GM18868 (cell line): ENCODE measurements around the gene TRIM47.

Experiments
- ATAC-seq: cut with Tn5 transposase; IDR thresholded peaks from one replicate; pipeline ENCODE4 v1.9.1; 2021; ENCODE audit warnings: mild to moderate bottlenecking, moderate library complexity; ENCODE audit not compliant: unreplicated experiment

Gene TRIM47

GRCh38 chr17:75909051-75909811 lies 30.9 kb upstream of the TRIM47 start:
- no peak for ATAC-seq

- no peak for ATAC-seq
Observed at GRCh38 chr17:75908201-75908600, 29.8 kb upstream of the TRIM47 start.

GRCh38 chr17:75906143-75906884 lies 27.9 kb upstream of the TRIM47 start:
- ATAC-seq, result no peak

GRCh38 chr17:75904749-75905521 lies 26.6 kb upstream of the TRIM47 start, which contains the start of gene MRPL38:
Gene MRPL38 (minus strand): TSS chr17:75904884. CDS start chr17:75904875, 9 bp downstream.
- peak; percentile 98 for ATAC-seq

- no peak for ATAC-seq
Observed at GRCh38 chr17:75902406-75902805, 24.0 kb upstream of the TRIM47 start.

GRCh38 chr17:75901727-75902126 lies 23.3 kb upstream of the TRIM47 start:
- ATAC-seq, result no peak

GRCh38 chr17:75900691-75901533 lies 22.5 kb upstream of the TRIM47 start:
- no peak for ATAC-seq

GRCh38 chr17:75899767-75900468 lies 21.5 kb upstream of the TRIM47 start:
- ATAC-seq, result no peak

- ATAC-seq, result no peak
Observed at GRCh38 chr17:75899353-75899752, 21.0 kb upstream of the TRIM47 start.

GRCh38 chr17:75898791-75899190 lies 20.4 kb upstream of the TRIM47 start:
- no peak for ATAC-seq

GRCh38 chr17:75898065-75898464 lies 19.7 kb upstream of the TRIM47 start:
- no peak for ATAC-seq

- no peak for ATAC-seq
Observed at GRCh38 chr17:75897160-75898019, 19.0 kb upstream of the TRIM47 start.

GRCh38 chr17:75896415-75897159 lies 18.2 kb upstream of the TRIM47 start, which contains the start of gene TRIM65:
Gene TRIM65 (minus strand): TSS chr17:75896951. CDS start chr17:75896937, 14 bp downstream.
- peak; percentile 68 for ATAC-seq

- ATAC-seq, result no peak
Observed at GRCh38 chr17:75895370-75896155, 17.2 kb upstream of the TRIM47 start.

- no peak for ATAC-seq
Observed at GRCh38 chr17:75894049-75894733, 15.8 kb upstream of the TRIM47 start.

- ATAC-seq, result no peak
Observed at GRCh38 chr17:75893305-75894048, 15.1 kb upstream of the TRIM47 start.
